Measurements from ENCODE around the gene TEKT1. TPM values are rescaled to one million over a fixed set of nuclear protein-coding genes. Genes with fewer than 3 reads are reported as not detected.

Gene TEKT1
- total RNA-seq, 1 experiment from 2014 or later: not detected

DNA sequence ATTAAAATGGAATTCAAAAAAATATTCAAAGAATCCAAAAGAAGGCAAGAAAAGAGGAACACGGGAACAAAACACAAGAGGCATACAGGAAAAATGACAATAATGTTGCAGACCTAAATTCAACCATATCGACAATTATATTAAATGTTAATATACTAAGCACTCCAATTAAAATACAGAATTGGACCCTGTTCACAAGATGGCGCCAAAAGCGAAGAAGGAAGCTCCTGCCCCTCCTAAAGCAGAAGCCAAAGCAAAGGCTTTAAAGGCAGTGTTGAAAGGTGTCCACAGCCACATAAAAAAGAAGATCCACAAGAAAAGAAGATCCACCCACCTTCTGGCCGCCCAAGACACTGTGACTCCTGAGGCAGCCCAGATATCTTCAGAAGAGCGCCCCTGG, 82.0 kb downstream of the TEKT1 start:
- no peaks in the 10 kb centered on the region for H3K79me2 ChIP-seq (ENCODE audit: insufficient read depth, low read length)
- H3K27me3 ChIP-seq (ENCODE audit: insufficient read depth, low read length): no peaks in the 10 kb centered on the region
- ChIA-PET CTCF (interaction anchor here (1.0 kb wide), 1 partner anchor 255 kb away, joined by 4 read pairs; no protein-coding TSS in a partner anchor), POLR2A (no interaction called here), RAD21 (ENCODE audit: low non-redundant PET in 1 of 2, low total read pairs in 2 of 2, uncharacterized antibody in 2 of 2, unreplicated experiment in 2 of 2) (interaction anchor here in 1 of 2 experiments (0.6 kb wide), 1 partner anchor 117 kb away, joined by 3 read pairs; no protein-coding TSS in a partner anchor)
- DNase-seq (ENCODE audit: low read depth, low spot score): no peak
- ATAC-seq: 0 out of 2 replicates have a peak, but pooled peaks have one; percentile 20
- no peak overlapping the region for H3K4me2 ChIP-seq (ENCODE audit: low read length)
- no peak overlapping the region for H3K4me3 ChIP-seq (replicated peaks in 1 of 2; ENCODE audit: low read depth in 1 of 2, low read length in 2 of 2)
- H4K20me1 ChIP-seq (ENCODE audit: insufficient read depth): no peaks in the 10 kb centered on the region
- H3K4me1 ChIP-seq (ENCODE audit: control insufficient read depth in 1 of 2, insufficient read depth in 2 of 2, low read length in 2 of 2): no peaks in the 10 kb centered on the region
- TF ChIP-seq JUND (IDR thresholded peaks at IDR 0.05) (no peak), SRF (IDR thresholded peaks at IDR 0.05; ENCODE audit: low read depth) (no peak), EGR1 (IDR thresholded peaks at IDR 0.05; ENCODE audit: low read depth) (no peak), POLR2A (IDR thresholded peaks at IDR 0.05; ENCODE audit: borderline replicate concordance, extremely low read depth, insufficient read depth, insufficient read length) (no peak), RAD21 (IDR thresholded peaks at IDR 0.05; ENCODE audit: low read depth) (peak; percentile 45; the same call in 1 of the 2 replicates), TCF7L2 (IDR thresholded peaks at IDR 0.05; ENCODE audit: borderline replicate concordance, extremely low read depth, insufficient read depth, insufficient read length) (no peak), ZBTB33 (IDR thresholded peaks at IDR 0.05; ENCODE audit: extremely low read depth, insufficient replicate concordance, low read length) (no peak)
- TF ChIP-seq, protein P1, sequence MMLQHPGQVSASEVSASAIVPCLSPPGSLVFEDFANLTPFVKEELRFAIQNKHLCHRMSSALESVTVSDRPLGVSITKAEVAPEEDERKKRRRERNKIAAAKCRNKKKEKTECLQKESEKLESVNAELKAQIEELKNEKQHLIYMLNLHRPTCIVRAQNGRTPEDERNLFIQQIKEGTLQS (IDR thresholded peaks at IDR 0.05): no peak
- TF ChIP-seq, protein P2, sequence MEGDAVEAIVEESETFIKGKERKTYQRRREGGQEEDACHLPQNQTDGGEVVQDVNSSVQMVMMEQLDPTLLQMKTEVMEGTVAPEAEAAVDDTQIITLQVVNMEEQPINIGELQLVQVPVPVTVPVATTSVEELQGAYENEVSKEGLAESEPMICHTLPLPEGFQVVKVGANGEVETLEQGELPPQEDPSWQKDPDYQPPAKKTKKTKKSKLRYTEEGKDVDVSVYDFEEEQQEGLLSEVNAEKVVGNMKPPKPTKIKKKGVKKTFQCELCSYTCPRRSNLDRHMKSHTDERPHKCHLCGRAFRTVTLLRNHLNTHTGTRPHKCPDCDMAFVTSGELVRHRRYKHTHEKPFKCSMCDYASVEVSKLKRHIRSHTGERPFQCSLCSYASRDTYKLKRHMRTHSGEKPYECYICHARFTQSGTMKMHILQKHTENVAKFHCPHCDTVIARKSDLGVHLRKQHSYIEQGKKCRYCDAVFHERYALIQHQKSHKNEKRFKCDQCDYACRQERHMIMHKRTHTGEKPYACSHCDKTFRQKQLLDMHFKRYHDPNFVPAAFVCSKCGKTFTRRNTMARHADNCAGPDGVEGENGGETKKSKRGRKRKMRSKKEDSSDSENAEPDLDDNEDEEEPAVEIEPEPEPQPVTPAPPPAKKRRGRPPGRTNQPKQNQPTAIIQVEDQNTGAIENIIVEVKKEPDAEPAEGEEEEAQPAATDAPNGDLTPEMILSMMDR (IDR thresholded peaks at IDR 0.05 in 2 of 3, conservative IDR thresholded peaks at IDR 0.05 in 1 of 3; ENCODE audit: borderline replicate concordance in 1 of 3, insufficient read depth in 1 of 3, low read depth in 2 of 3, low read length in 2 of 3): peak in 1 of 3 experiments; percentile 33; a peak in 1 of 6 replicates
- TF ChIP-seq, protein P3, sequence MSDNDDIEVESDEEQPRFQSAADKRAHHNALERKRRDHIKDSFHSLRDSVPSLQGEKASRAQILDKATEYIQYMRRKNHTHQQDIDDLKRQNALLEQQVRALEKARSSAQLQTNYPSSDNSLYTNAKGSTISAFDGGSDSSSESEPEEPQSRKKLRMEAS (IDR thresholded peaks at IDR 0.05): no peak
- H3K36me3 ChIP-seq (ENCODE audit: control insufficient read depth in 1 of 2, insufficient read depth in 2 of 2, low read length in 2 of 2): no peaks in the 10 kb centered on the region
- intact Hi-C loops (cut with micrococcal nuclease): no loop called here
- no peak overlapping the region for H3K27ac ChIP-seq (ENCODE audit: low read depth, low read length)
- H2AFZ ChIP-seq (ENCODE audit: low read depth, low read length, poor library complexity, severe bottlenecking): peak overlapping the region; percentile 7
- no peaks in the 10 kb centered on the region for H3K9me2 ChIP-seq (ENCODE audit: insufficient read depth)
- no TSS peak for BruUV-seq (replicated peaks)
- H3K9ac ChIP-seq (ENCODE audit: low read length): no peak overlapping the region
- H3K9me3 ChIP-seq (ENCODE audit: control insufficient read depth in 1 of 2, insufficient read depth in 1 of 2, low read depth in 1 of 2, low read length in 2 of 2): no peaks in the 10 kb centered on the region
